IMR-90 (cell line): Measurements from ENCODE around the gene TSPAN1. TPM values are rescaled to one million over a fixed set of nuclear protein-coding genes. Genes with fewer than 3 reads are reported as not detected.
A peak's percentile ranks its signal among the peaks of the same experiment; 100 is the strongest.

ENCODE experiments used
- ATAC-seq: fragments of 200-7000 bp; cut with Tn5 transposase; 2 replicates; pipeline ENCODE4 v1.9.1; 2020; ENCODE audit warnings: low read depth, mild to moderate bottlenecking, moderate library complexity
- BruUV-seq: library from RNA; stranded (reverse); fragments of 400-500 nt; replicated peaks from 2 replicates; lab custom pipeline; 2021; lab: Mats Ljungman, UMichigan
- CTCF ChIA-PET: fragments of 300-600 bp; formaldehyde crosslinking; extraction: SDS; loops from one replicate; lab custom pipeline; 2021; ENCODE audit warnings: antibody characterized with exemption; lab: Yijun Ruan, JAX
- POLR2A ChIA-PET: fragments of 300-600 bp; sonication (Branson Sonifier 250); formaldehyde crosslinking; loops from one replicate; lab custom pipeline; 2022; ENCODE audit warnings: antibody characterized with exemption; ENCODE audit not compliant: unreplicated experiment; lab: Charles Lee
- DNase-seq: peaks from one replicate; pipeline ENCODE4 v3.0.0; 2013
- H2AFZ ChIP-seq: replicated peaks from 2 replicates; pipeline ENCODE3; 2013; ENCODE audit warnings: low read length, mild to moderate bottlenecking; ENCODE audit not compliant: poor library complexity
- H2AK5ac ChIP-seq: 2 replicates; pipeline ENCODE4 v1.6.1; 2013; ENCODE audit warnings: low read depth, low read length, inconsistent platforms
- H2AK9ac ChIP-seq: replicated peaks from 2 replicates; pipeline ENCODE3; 2013; ENCODE audit warnings: mild to moderate bottlenecking, low read depth, low read length, moderate library complexity; ENCODE audit not compliant: poor library complexity
- H2BK120ac ChIP-seq: 2 replicates; pipeline ENCODE4 v1.6.1; 2013; ENCODE audit warnings: low read depth, low read length, inconsistent platforms
- H2BK15ac ChIP-seq: 3 replicates; pipeline ENCODE4 v1.6.1; 2013; ENCODE audit warnings: low read depth, low read length, inconsistent platforms
- H2BK20ac ChIP-seq: 2 replicates; pipeline ENCODE4 v1.6.1; 2013; ENCODE audit warnings: low read depth, mild to moderate bottlenecking, inconsistent platforms, low read length, moderate library complexity
- H2BK5ac ChIP-seq: 2 replicates; pipeline ENCODE4 v1.6.1; 2013; ENCODE audit warnings: mild to moderate bottlenecking, low read depth, low read length, inconsistent platforms; ENCODE audit not compliant: poor library complexity, severe bottlenecking
- H3K14ac ChIP-seq: replicated peaks from 2 replicates; pipeline ENCODE4 v1.6.1; 2013; ENCODE audit warnings: low read depth, low read length, inconsistent platforms
- H3K18ac ChIP-seq: 2 replicates; pipeline ENCODE4 v1.6.1; 2013; ENCODE audit warnings: low read depth, low read length, control low read depth
- H3K23ac ChIP-seq: 2 replicates; pipeline ENCODE4 v1.6.1; 2013; ENCODE audit warnings: low read depth, low read length, inconsistent platforms
- H3K27ac ChIP-seq: 2 replicates; pipeline ENCODE4 v1.5.1; 2013; ENCODE audit warnings: mild to moderate bottlenecking, control low read depth, low read length; ENCODE audit not compliant: insufficient read depth
- H3K27me3 ChIP-seq: 2 replicates; pipeline ENCODE4 v1.6.1; 2013; ENCODE audit warnings: low read length; ENCODE audit not compliant: control insufficient read depth, insufficient read depth
- H3K36me3 ChIP-seq: 2 replicates; pipeline ENCODE4 v1.6.1; 2013; ENCODE audit warnings: low read length, mixed read lengths; ENCODE audit not compliant: control insufficient read depth, insufficient read depth
- H3K4ac ChIP-seq: 2 replicates; pipeline ENCODE4 v1.6.1; 2013; ENCODE audit warnings: low read depth, low read length, inconsistent platforms
- H3K4me1 ChIP-seq: 2 replicates; pipeline ENCODE4 v1.6.1; 2013; ENCODE audit warnings: low read length, mixed read lengths; ENCODE audit not compliant: control insufficient read depth, insufficient read depth
- H3K4me2 ChIP-seq: 2 replicates; pipeline ENCODE4 v1.6.1; 2013; ENCODE audit warnings: low read depth, mild to moderate bottlenecking, control low read depth, low read length, moderate library complexity
- H3K4me3 ChIP-seq: 2 replicates; pipeline ENCODE4 v1.5.1; 2013; ENCODE audit warnings: low read depth, mild to moderate bottlenecking, control low read depth, low read length, moderate library complexity; ENCODE audit not compliant: insufficient read depth
- H3K56ac ChIP-seq: 2 replicates; pipeline ENCODE4 v1.6.1; 2013; ENCODE audit warnings: low read length, inconsistent platforms; ENCODE audit not compliant: insufficient read depth; ENCODE audit errors: extremely low read depth
- H3K79me1 ChIP-seq, 2 experiments: 2 replicates each; pipeline ENCODE4 v1.6.1; 2013; ENCODE audit warnings: low read length in 2 of 2, inconsistent platforms in 1 of 2, low read depth in 1 of 2
- H3K9ac ChIP-seq: 2 replicates; pipeline ENCODE4 v1.6.1; 2013; ENCODE audit warnings: low read depth, low read length, control low read depth
- H3K9me1 ChIP-seq: 2 replicates; pipeline ENCODE4 v1.6.1; 2013; ENCODE audit warnings: low read length, inconsistent platforms; ENCODE audit not compliant: insufficient read depth
- H3K9me3 ChIP-seq: 2 replicates; pipeline ENCODE4 v1.6.1; 2013; ENCODE audit warnings: low read length; ENCODE audit not compliant: control insufficient read depth, insufficient read depth
- H4K20me1 ChIP-seq: 2 replicates; pipeline ENCODE4 v1.6.1; 2013; ENCODE audit warnings: low read length, inconsistent platforms; ENCODE audit not compliant: insufficient read depth
- H4K5ac ChIP-seq: 2 replicates; pipeline ENCODE4 v1.6.1; 2013; ENCODE audit warnings: mild to moderate bottlenecking, low read depth, low read length, control low read depth
- H4K8ac ChIP-seq, 2 experiments: 2 replicates each; pipeline ENCODE4 v1.6.1; 2013; ENCODE audit warnings: low read depth in 2 of 2, low read length in 2 of 2, control low read depth in 1 of 2, inconsistent platforms in 1 of 2
- H4K91ac ChIP-seq: 2 replicates; pipeline ENCODE4 v1.6.1; 2013; ENCODE audit warnings: low read depth, low read length, inconsistent platforms; ENCODE audit not compliant: insufficient read depth
- BHLHE40 ChIP-seq: fragments of 150-350 bp; IDR thresholded peaks from 2 replicates; pipeline ENCODE4 v1.6.1; 2016; ENCODE audit warnings: mild to moderate bottlenecking, low read depth, low read length
- CEBPB ChIP-seq: IDR thresholded peaks from 2 replicates; pipeline ENCODE4 v1.6.1; 2012; ENCODE audit warnings: low read depth, low read length, improper control_type of control experiment
- CHD1 ChIP-seq: IDR thresholded peaks from 2 replicates; pipeline ENCODE4 v1.6.1; 2012; ENCODE audit warnings: low read depth, low read length, improper control_type of control experiment
- FOS ChIP-seq: fragments of 150-350 bp; IDR thresholded peaks from 2 replicates; pipeline ENCODE4 v1.6.1; 2016; ENCODE audit warnings: low read depth, low read length
- MAFK ChIP-seq: IDR thresholded peaks from 2 replicates; pipeline ENCODE4 v1.6.1; 2012; ENCODE audit warnings: low read depth, low read length, improper control_type of control experiment
- MAZ ChIP-seq: IDR thresholded peaks from 2 replicates; pipeline ENCODE4 v1.6.1; 2012; ENCODE audit warnings: low read depth, mild to moderate bottlenecking, low read length, improper control_type of control experiment, moderate library complexity, borderline replicate concordance
- MXI1 ChIP-seq: IDR thresholded peaks from 2 replicates; pipeline ENCODE4 v1.6.1; 2012; ENCODE audit warnings: low read depth, mild to moderate bottlenecking, low read length, moderate library complexity, borderline replicate concordance
- NFE2L2 ChIP-seq: fragments of 150-350 bp; IDR thresholded peaks from 2 replicates; pipeline ENCODE4 v1.6.1; 2016; ENCODE audit warnings: low read depth, mild to moderate bottlenecking, low read length
- POLR2A ChIP-seq: IDR thresholded peaks from 2 replicates; pipeline ENCODE4 v1.6.1; 2012; ENCODE audit warnings: mild to moderate bottlenecking, low read depth, low read length
- RAD21 ChIP-seq: IDR thresholded peaks from 2 replicates; pipeline ENCODE4 v1.6.1; 2012; ENCODE audit warnings: low read length, improper control_type of control experiment
- RCOR1 ChIP-seq: IDR thresholded peaks from 2 replicates; pipeline ENCODE4 v1.6.1; 2012; ENCODE audit warnings: mild to moderate bottlenecking, low read length, improper control_type of control experiment; ENCODE audit not compliant: insufficient replicate concordance
- RFX5 ChIP-seq: IDR thresholded peaks from 2 replicates; pipeline ENCODE4 v1.8.0; 2012; ENCODE audit warnings: low read depth, mild to moderate bottlenecking, low read length, moderate library complexity
- SMC3 ChIP-seq: fragments of 150-350 bp; IDR thresholded peaks from 2 replicates; pipeline ENCODE4 v1.6.1; 2016; ENCODE audit warnings: low read depth, mild to moderate bottlenecking, antibody characterized with exemption, low read length, moderate library complexity
- WGBS, 2 experiments: methylation state at CpG; one replicate each; pipeline versions ENCODE4 v1.1.5 to v1.1.7; 2013; ENCODE audit warnings: missing lambda C conversion rate in 2 of 2; ENCODE audit not compliant: insufficient read length in 1 of 2; ENCODE audit errors: extremely low coverage in 2 of 2; 5-methylcytosine and 5-hydroxymethylcytosine counted together
- dilution Hi-C: fragments of 300-500 bp; cut with HindIII; formaldehyde crosslinking; loops from one replicate; pipeline ENCODE4 v1.14.3; 2018; ENCODE audit warnings: low sequenced_read_pairs; ENCODE audit not compliant: unreplicated experiment
- in situ Hi-C: fragments of 300-500 bp; cut with MboI; formaldehyde crosslinking; loops from 3 replicates; pipeline ENCODE4 v1.14.3; 2019; ENCODE audit warnings: low sequenced_read_pairs, inconsistent platforms, mixed read lengths
- intact Hi-C: fragments of 100-400 bp; cut with micrococcal nuclease; formaldehyde crosslinking; loops from 2 replicates; pipeline ENCODE4 v1.10.0; 2022
- polyA plus RNA-seq, 3 experiments: library from polyadenylated mRNA; depleted of rRNA; stranded (reverse); fragments of >200 nt; gene quantifications; 2 replicates each; pipeline ENCODE4 v1.2.3, GENCODE V29; 2012; ENCODE audit warnings: low replicate concordance in 1 of 3
- total RNA-seq: library from RNA; depleted of rRNA; stranded (reverse); fragments of >200 nt; gene quantifications from 2 replicates; pipeline ENCODE4 v1.2.3, GENCODE V29; 2012
- TF ChIP-seq, protein P1 (sequence below): fragments of 150-350 bp; IDR thresholded peaks from 2 replicates; pipeline ENCODE4 v1.6.1; 2016; ENCODE audit warnings: low read depth, mild to moderate bottlenecking, low read length, moderate library complexity, borderline replicate concordance
- TF ChIP-seq, protein P2 (sequence below): fragments of 150-350 bp; IDR thresholded peaks from 2 replicates; pipeline ENCODE4 v1.6.1; 2017; ENCODE audit warnings: mild to moderate bottlenecking, antibody characterized with exemption, low read length, low read depth

Gene TSPAN1
- total and polyA plus RNA-seq, 2 of the 4 experiments (the other 2 are of a cell fraction) = 0.18 to 0.82 TPM

- intact Hi-C loops = no loop called here
- Histone ChIP-seq H2BK120ac (peak overlapping the region; percentile 57), H3K4me1 (peaks cover 9% of the 10 kb centered on the region), H2BK5ac (peak overlapping the region; percentile 73), H2BK15ac (0 out of 3 replicates have a peak overlapping the region, but pooled peaks have one; percentile 6), H4K5ac (no peak overlapping the region), H3K4me3 (no peak overlapping the region), H3K23ac (peak overlapping the region; percentile 22; the same call in 1 of the 2 replicates), H3K9me1 (peaks cover 26% of the 10 kb centered on the region), H3K4me2 (peak overlapping the region; percentile 37; the same call in 1 of the 2 replicates), H3K79me1 (peaks cover 0 to 27% of the 10 kb centered on the region in 2 experiments; a peak in 2 of 4 replicates), H4K8ac (peak overlapping the region in 1 of 2 experiments; percentile 71; a peak in 1 of 4 replicates), H2AFZ (peak overlapping the region; percentile 77), H2AK5ac (peak overlapping the region; percentile 41; the same call in 1 of the 2 replicates), H2AK9ac (peak overlapping the region; percentile 85), H3K14ac (peak overlapping the region; percentile 73), H3K9me3 (no peaks in the 10 kb centered on the region), H3K18ac (no peak overlapping the region), H2BK20ac (peak overlapping the region; percentile 5; the same call in 1 of the 2 replicates), H3K56ac (no peak overlapping the region), H4K91ac (peak overlapping the region; percentile 10; the same call in 1 of the 2 replicates), H3K27me3 (no peaks in the 10 kb centered on the region), H3K27ac (peak overlapping the region; percentile 56; the same call in 1 of the 2 replicates), H4K20me1 (peaks cover 3% of the 10 kb centered on the region; the same call in 1 of the 2 replicates), H3K4ac (peak overlapping the region; percentile 33; the same call in 1 of the 2 replicates), H3K36me3 (peaks cover 50% of the 10 kb centered on the region), H3K9ac (no peak overlapping the region)
- WGBS, 2 experiments = 30% methylated on average over 2 of the region's 9 CpGs; no CpG with 5 or more reads in 1 of the 2 experiments
- peak; percentile 77 for ATAC-seq
- peak; percentile 66 for DNase-seq
- ChIA-PET POLR2A (interaction anchor here (0.5 kb wide), 1 partner anchor 56 kb away, joined by 6 read pairs; no protein-coding TSS in a partner anchor), CTCF (no interaction called here)
- BruUV-seq = no TSS peak
- in situ Hi-C loops = no loop called here
- dilution Hi-C loops = loop anchor here (25.0 kb wide), 1 partner anchor 154 kb away; no protein-coding TSS in a partner anchor
- TF ChIP-seq FOS (no peak), SMC3 (no peak), CEBPB (no peak), CHD1 (no peak), NFE2L2 (no peak), RCOR1 (no peak), MXI1 (no peak), MAFK (no peak), BHLHE40 (no peak), RAD21 (no peak), POLR2A (no peak), MAZ (no peak), RFX5 (no peak)
- TF ChIP-seq, protein P1, sequence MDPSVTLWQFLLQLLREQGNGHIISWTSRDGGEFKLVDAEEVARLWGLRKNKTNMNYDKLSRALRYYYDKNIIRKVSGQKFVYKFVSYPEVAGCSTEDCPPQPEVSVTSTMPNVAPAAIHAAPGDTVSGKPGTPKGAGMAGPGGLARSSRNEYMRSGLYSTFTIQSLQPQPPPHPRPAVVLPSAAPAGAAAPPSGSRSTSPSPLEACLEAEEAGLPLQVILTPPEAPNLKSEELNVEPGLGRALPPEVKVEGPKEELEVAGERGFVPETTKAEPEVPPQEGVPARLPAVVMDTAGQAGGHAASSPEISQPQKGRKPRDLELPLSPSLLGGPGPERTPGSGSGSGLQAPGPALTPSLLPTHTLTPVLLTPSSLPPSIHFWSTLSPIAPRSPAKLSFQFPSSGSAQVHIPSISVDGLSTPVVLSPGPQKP = no peak
- TF ChIP-seq, protein P2, sequence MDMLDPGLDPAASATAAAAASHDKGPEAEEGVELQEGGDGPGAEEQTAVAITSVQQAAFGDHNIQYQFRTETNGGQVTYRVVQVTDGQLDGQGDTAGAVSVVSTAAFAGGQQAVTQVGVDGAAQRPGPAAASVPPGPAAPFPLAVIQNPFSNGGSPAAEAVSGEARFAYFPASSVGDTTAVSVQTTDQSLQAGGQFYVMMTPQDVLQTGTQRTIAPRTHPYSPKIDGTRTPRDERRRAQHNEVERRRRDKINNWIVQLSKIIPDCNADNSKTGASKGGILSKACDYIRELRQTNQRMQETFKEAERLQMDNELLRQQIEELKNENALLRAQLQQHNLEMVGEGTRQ = no peak
Observed at GRCh38 chr1:46191033-46191701, 16.3 kb downstream of the TSPAN1 start.
